Caco-2 (cell line): ENCODE data around the gene ALK. TPM values are rescaled to one million over a fixed set of nuclear protein-coding genes. Genes with fewer than 3 reads are reported as not detected.

Source experiments
- BruUV-seq: library from RNA; stranded (reverse); fragments of 400-500 nt; replicated peaks from 2 replicates; lab custom pipeline; 2021; lab: Mats Ljungman, UMichigan
- CTCF ChIA-PET: fragments of 300-600 bp; sonication (Branson Sonifier 250); formaldehyde crosslinking; loops from one replicate; lab custom pipeline; 2022; ENCODE audit warnings: antibody characterized with exemption; lab: Charles Lee
- POLR2A ChIA-PET: fragments of 300-600 bp; sonication (Branson Sonifier 250); formaldehyde crosslinking; loops from one replicate; lab custom pipeline; 2022; ENCODE audit warnings: antibody characterized with exemption; lab: Charles Lee
- DNase-seq, 2 experiments: peaks; one replicate each; pipeline versions ENCODE4 v3.0.0 to v3.0.0-alpha.2; 2020 to 2022
- H3K27me3 ChIP-seq: replicated peaks from 2 replicates; pipeline ENCODE4 v1.6.0; 2011; ENCODE audit warnings: low read length; ENCODE audit not compliant: control insufficient read depth, insufficient read depth
- H3K36me3 ChIP-seq: 2 replicates; pipeline ENCODE4 v1.5.1; 2011; ENCODE audit warnings: low read length; ENCODE audit not compliant: control insufficient read depth, insufficient read depth
- H3K4me1 ChIP-seq: fragments of 250-450 bp; sonication (Bioruptor Pico); 2 replicates; pipeline ENCODE4 v1.5.1; 2020; ENCODE audit warnings: mild to moderate bottlenecking
- H3K4me3 ChIP-seq: 2 replicates; pipeline ENCODE4 v1.5.1; 2011; ENCODE audit warnings: low read depth, mild to moderate bottlenecking, control low read depth, low read length
- H3K9me3 ChIP-seq: fragments of 250-450 bp; sonication (Bioruptor Pico); 2 replicates; pipeline ENCODE4 v1.5.1; 2020; ENCODE audit warnings: mild to moderate bottlenecking, moderate library complexity
- H3K27ac Mint-ChIP-seq: one replicate; pipeline ENCODE4 v1.8.0; 2022; ENCODE audit warnings: mixed read lengths; ENCODE audit not compliant: unreplicated experiment
- H3K27me3 Mint-ChIP-seq: one replicate; pipeline ENCODE4 v1.8.0; 2022; ENCODE audit warnings: mixed read lengths; ENCODE audit not compliant: insufficient read depth, unreplicated experiment
- H3K36me3 Mint-ChIP-seq: one replicate; pipeline ENCODE4 v1.8.0; 2022; ENCODE audit warnings: mild to moderate bottlenecking, mixed read lengths; ENCODE audit not compliant: insufficient read depth, unreplicated experiment
- H3K4me1 Mint-ChIP-seq: one replicate; pipeline ENCODE4 v1.8.0; 2022; ENCODE audit warnings: low read depth, mixed read lengths; ENCODE audit not compliant: unreplicated experiment
- H3K4me3 Mint-ChIP-seq: one replicate; pipeline ENCODE4 v1.8.0; 2022; ENCODE audit warnings: mild to moderate bottlenecking, moderate library complexity, mixed read lengths; ENCODE audit not compliant: unreplicated experiment
- H3K9me3 Mint-ChIP-seq: one replicate; pipeline ENCODE4 v1.8.0; 2022; ENCODE audit warnings: mixed read lengths; ENCODE audit not compliant: unreplicated experiment
- intact Hi-C: fragments of 100-400 bp; cut with micrococcal nuclease; formaldehyde crosslinking; loops from one replicate; pipeline ENCODE4 v1.10.0; 2022; ENCODE audit not compliant: unreplicated experiment
- total RNA-seq: library from RNA; stranded (reverse); gene quantifications from 2 replicates; pipeline ENCODE4 v1.2.3, GENCODE V29; 2022
- TF ChIP-seq, protein P1 (sequence below), 2 experiments: fragments of 200-600 bp in 1 of 2; IDR thresholded peaks; 1 replicate in 1 of 2; 2 replicates in 1 of 2; pipeline versions ENCODE4 v1.5.1 to v1.8.0; 2011 to 2022; ENCODE audit warnings: antibody characterized with exemption in 1 of 2, control low read depth in 1 of 2, inconsistent platforms in 1 of 2, low read depth in 1 of 2, low read length in 1 of 2, mild to moderate bottlenecking in 1 of 2, moderate library complexity in 1 of 2; ENCODE audit not compliant: insufficient read depth in 1 of 2, severe bottlenecking in 1 of 2, unreplicated experiment in 1 of 2

Gene ALK
- total RNA-seq, 1 experiment from 2014 or later, result 0.11 TPM

DNA sequence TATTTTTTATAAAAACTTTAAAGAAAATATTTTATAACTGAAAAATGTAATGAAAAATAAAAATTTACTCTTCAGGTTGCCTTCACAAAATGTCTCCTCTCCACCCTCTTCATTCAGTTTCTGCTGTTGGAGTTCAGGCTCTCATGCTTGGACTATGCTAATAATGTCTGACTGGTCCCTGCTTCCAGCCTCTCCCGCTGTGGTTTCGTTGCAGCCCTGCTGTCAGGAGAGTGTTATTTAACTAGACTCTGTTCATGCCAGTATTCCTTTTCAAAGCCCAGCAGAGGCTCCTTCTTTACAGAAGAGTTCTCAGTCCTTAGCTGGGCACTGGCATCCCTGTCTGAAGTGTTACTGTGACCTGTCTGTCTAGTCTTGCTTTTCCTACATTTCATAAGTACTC lies 765.8 kb downstream of the ALK start:
- no peaks in the 10 kb centered on the region for H3K27me3 ChIP-seq
- intact Hi-C loops, result no loop called here
- Mint-ChIP-seq H3K4me3 (no peak overlapping the region), H3K4me1 (no peaks in the 10 kb centered on the region), H3K36me3 (no peaks in the 10 kb centered on the region), H3K9me3 (no peaks in the 10 kb centered on the region), H3K27ac (no peak overlapping the region), H3K27me3 (no peaks in the 10 kb centered on the region)
- ChIA-PET POLR2A (no interaction called here), CTCF (no interaction called here)
- BruUV-seq, result no TSS peak
- no peaks in the 10 kb centered on the region for H3K36me3 ChIP-seq
- no peaks in the 10 kb centered on the region for H3K9me3 ChIP-seq
- TF ChIP-seq, protein P1, sequence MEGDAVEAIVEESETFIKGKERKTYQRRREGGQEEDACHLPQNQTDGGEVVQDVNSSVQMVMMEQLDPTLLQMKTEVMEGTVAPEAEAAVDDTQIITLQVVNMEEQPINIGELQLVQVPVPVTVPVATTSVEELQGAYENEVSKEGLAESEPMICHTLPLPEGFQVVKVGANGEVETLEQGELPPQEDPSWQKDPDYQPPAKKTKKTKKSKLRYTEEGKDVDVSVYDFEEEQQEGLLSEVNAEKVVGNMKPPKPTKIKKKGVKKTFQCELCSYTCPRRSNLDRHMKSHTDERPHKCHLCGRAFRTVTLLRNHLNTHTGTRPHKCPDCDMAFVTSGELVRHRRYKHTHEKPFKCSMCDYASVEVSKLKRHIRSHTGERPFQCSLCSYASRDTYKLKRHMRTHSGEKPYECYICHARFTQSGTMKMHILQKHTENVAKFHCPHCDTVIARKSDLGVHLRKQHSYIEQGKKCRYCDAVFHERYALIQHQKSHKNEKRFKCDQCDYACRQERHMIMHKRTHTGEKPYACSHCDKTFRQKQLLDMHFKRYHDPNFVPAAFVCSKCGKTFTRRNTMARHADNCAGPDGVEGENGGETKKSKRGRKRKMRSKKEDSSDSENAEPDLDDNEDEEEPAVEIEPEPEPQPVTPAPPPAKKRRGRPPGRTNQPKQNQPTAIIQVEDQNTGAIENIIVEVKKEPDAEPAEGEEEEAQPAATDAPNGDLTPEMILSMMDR (IDR thresholded peaks at IDR 0.05; ENCODE audit: insufficient read depth in 1 of 2, low read depth in 1 of 2, low read length in 1 of 2, severe bottlenecking in 1 of 2, unreplicated experiment in 1 of 2), result no peak
- no peak overlapping the region for H3K4me3 ChIP-seq
- no peaks in the 10 kb centered on the region for H3K4me1 ChIP-seq
- no peak for DNase-seq

DNA sequence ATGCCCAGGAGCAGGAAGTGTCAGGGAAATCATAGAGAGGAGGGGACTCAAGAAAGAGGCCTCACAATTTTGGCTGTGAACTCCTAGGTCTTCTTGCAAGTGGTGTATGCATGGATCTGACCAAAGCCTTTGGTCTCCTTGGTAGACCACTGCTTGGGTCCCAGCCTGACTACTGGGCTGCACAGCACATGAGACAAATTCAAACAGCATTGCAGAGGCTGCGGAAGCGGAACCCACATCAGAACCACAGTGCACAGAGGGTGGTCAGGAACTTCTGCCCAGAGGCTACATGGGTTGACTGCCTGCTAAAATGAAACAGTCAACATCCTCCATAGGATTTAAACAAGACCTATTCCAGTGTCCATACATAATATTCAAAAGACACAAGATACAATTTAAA lies 766.8 kb downstream of the ALK start:
- Histone ChIP-seq H3K9me3 (no peaks in the 10 kb centered on the region), H3K4me3 (no peak overlapping the region), H3K27me3 (no peaks in the 10 kb centered on the region), H3K4me1 (no peaks in the 10 kb centered on the region), H3K36me3 (no peaks in the 10 kb centered on the region)
- BruUV-seq, result no TSS peak
- H3K4me1 Mint-ChIP-seq, result no peaks in the 10 kb centered on the region
- no peak overlapping the region for H3K4me3 Mint-ChIP-seq
- POLR2A ChIA-PET, result no interaction called here
- no peaks in the 10 kb centered on the region for H3K36me3 Mint-ChIP-seq
- no peak for DNase-seq
- CTCF ChIA-PET, result no interaction called here
- intact Hi-C loops, result no loop called here
- TF ChIP-seq, protein P1 (IDR thresholded peaks at IDR 0.05; ENCODE audit: insufficient read depth in 1 of 2, low read depth in 1 of 2, low read length in 1 of 2, severe bottlenecking in 1 of 2, unreplicated experiment in 1 of 2), result no peak
- H3K27me3 Mint-ChIP-seq, result no peaks in the 10 kb centered on the region
- no peaks in the 10 kb centered on the region for H3K9me3 Mint-ChIP-seq
- H3K27ac Mint-ChIP-seq, result no peak overlapping the region

GRCh38 chr2:29147963-29148362 lies 773.4 kb downstream of the ALK start:
- H3K9me3 Mint-ChIP-seq, result no peaks in the 10 kb centered on the region
- TF ChIP-seq, protein P1 (IDR thresholded peaks at IDR 0.05; ENCODE audit: insufficient read depth in 1 of 2, low read depth in 1 of 2, low read length in 1 of 2, severe bottlenecking in 1 of 2, unreplicated experiment in 1 of 2), result no peak
- H3K27ac Mint-ChIP-seq, result no peak overlapping the region
- H3K4me3 Mint-ChIP-seq, result no peak overlapping the region
- Histone ChIP-seq H3K4me3 (no peak overlapping the region), H3K9me3 (no peaks in the 10 kb centered on the region), H3K36me3 (no peaks in the 10 kb centered on the region), H3K4me1 (peaks cover 13% of the 10 kb centered on the region; the same call in 1 of the 2 replicates), H3K27me3 (no peaks in the 10 kb centered on the region)
- intact Hi-C loops, result no loop called here
- H3K4me1 Mint-ChIP-seq, result peaks cover 9% of the 10 kb centered on the region
- DNase-seq, result no peak
- CTCF ChIA-PET, result no interaction called here
- H3K36me3 Mint-ChIP-seq, result no peaks in the 10 kb centered on the region
- BruUV-seq, result no TSS peak
- POLR2A ChIA-PET, result no interaction called here
- no peaks in the 10 kb centered on the region for H3K27me3 Mint-ChIP-seq
